ENCODE measurements around the gene BMP6.

The BMP6 gene

DNA sequence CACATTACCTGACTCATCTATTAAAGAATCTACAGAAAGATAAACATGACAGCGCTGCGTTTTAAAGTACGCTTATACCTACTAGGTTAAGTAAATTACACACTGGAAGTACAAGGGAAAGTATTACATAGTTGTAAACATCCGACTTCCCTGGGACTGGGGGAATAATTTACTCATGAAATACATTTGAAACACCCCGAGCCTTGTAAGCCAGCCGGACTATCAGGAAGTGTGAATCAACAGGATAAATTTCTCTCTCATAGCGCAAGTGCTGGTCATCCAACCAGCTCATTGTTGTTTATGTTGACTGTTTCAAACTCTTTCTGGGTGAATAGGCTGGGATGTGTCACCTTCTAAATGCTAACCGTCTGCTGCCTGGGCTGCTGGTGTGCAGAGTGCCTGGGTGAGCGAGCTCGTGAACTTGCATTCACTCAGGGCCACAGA lies 4.9 kb downstream of the BMP6 start:
- Histone ChIP-seq H3K4me3 (ENCODE audit: low read depth in 1 of 2, low read length in 2 of 2) (no peak overlapping the region), H4K20me1 (ENCODE audit: insufficient read depth, low read length) (no peaks in the 10 kb centered on the region), H3K9ac (ENCODE audit: low read depth, low read length) (no peak overlapping the region), H3K36me3 (ENCODE audit: insufficient read depth, low read length) (no peaks in the 10 kb centered on the region), H3K4me2 (ENCODE audit: insufficient read depth, low read length) (no peak overlapping the region), H3K27ac (ENCODE audit: low read length) (no peak overlapping the region), H3K9me3 (ENCODE audit: insufficient read depth, low read length, severe bottlenecking) (no peaks in the 10 kb centered on the region), H3K4me1 (ENCODE audit: insufficient read depth, low read length) (no peaks in the 10 kb centered on the region), H3K79me2 (ENCODE audit: insufficient read depth, low read length) (no peaks in the 10 kb centered on the region), H3K27me3 (ENCODE audit: insufficient read depth, low read length, poor library complexity) (peaks cover 8% of the 10 kb centered on the region), H2AFZ (ENCODE audit: low read depth, low read length) (no peak overlapping the region)
- TF ChIP-seq, protein P1, sequence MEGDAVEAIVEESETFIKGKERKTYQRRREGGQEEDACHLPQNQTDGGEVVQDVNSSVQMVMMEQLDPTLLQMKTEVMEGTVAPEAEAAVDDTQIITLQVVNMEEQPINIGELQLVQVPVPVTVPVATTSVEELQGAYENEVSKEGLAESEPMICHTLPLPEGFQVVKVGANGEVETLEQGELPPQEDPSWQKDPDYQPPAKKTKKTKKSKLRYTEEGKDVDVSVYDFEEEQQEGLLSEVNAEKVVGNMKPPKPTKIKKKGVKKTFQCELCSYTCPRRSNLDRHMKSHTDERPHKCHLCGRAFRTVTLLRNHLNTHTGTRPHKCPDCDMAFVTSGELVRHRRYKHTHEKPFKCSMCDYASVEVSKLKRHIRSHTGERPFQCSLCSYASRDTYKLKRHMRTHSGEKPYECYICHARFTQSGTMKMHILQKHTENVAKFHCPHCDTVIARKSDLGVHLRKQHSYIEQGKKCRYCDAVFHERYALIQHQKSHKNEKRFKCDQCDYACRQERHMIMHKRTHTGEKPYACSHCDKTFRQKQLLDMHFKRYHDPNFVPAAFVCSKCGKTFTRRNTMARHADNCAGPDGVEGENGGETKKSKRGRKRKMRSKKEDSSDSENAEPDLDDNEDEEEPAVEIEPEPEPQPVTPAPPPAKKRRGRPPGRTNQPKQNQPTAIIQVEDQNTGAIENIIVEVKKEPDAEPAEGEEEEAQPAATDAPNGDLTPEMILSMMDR (IDR thresholded peaks at IDR 0.05; ENCODE audit: borderline replicate concordance, extremely low read depth, low read length, poor library complexity, severe bottlenecking), result no peak
- no peak for TF ChIP-seq EZH2 (IDR thresholded peaks at IDR 0.05; ENCODE audit: borderline replicate concordance, low read depth, low read length, severe bottlenecking)
- ATAC-seq (ENCODE audit: insufficient read depth, low read depth) (no peak), DNase-seq (no peak)

DNA sequence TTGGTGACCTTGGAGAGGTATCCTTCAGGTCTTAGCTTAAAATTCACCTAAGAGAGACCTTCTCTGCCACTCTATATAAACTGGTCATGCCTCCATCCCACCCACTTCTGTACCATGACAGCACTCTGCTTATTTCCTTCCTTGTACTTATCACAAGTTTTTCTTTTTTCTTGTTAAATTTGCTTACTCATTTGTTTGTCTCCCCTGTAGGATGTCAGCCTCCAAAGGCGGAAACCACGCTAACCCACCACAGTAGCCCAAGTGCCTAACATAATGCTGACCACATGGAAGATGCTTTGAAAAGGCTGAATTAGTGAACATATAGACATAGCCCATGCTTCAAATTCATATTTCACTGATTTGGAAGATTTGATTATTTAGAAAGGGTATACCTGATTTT lies 5.4 kb downstream of the BMP6 start:
- no peak overlapping the region for H3K27ac ChIP-seq (ENCODE audit: low read length)
- no peak overlapping the region for H2AFZ ChIP-seq (ENCODE audit: low read depth, low read length)
- DNase-seq (no peak), ATAC-seq (ENCODE audit: insufficient read depth, low read depth) (no peak)
- H3K27me3 ChIP-seq (ENCODE audit: insufficient read depth, low read length, poor library complexity), result peaks cover 8% of the 10 kb centered on the region
- H3K4me3 ChIP-seq (ENCODE audit: low read depth in 1 of 2, low read length in 2 of 2), result no peak overlapping the region
- no peak overlapping the region for H3K4me2 ChIP-seq (ENCODE audit: insufficient read depth, low read length)
- H3K79me2 ChIP-seq (ENCODE audit: insufficient read depth, low read length), result no peaks in the 10 kb centered on the region
- no peak overlapping the region for H3K9ac ChIP-seq (ENCODE audit: low read depth, low read length)
- no peaks in the 10 kb centered on the region for H3K9me3 ChIP-seq (ENCODE audit: insufficient read depth, low read length, severe bottlenecking)
- no peaks in the 10 kb centered on the region for H3K4me1 ChIP-seq (ENCODE audit: insufficient read depth, low read length)
- no peaks in the 10 kb centered on the region for H3K36me3 ChIP-seq (ENCODE audit: insufficient read depth, low read length)
- TF ChIP-seq, protein P1 (IDR thresholded peaks at IDR 0.05; ENCODE audit: borderline replicate concordance, extremely low read depth, low read length, poor library complexity, severe bottlenecking), result no peak
- no peak for TF ChIP-seq EZH2 (IDR thresholded peaks at IDR 0.05; ENCODE audit: borderline replicate concordance, low read depth, low read length, severe bottlenecking)
- H4K20me1 ChIP-seq (ENCODE audit: insufficient read depth, low read length), result no peaks in the 10 kb centered on the region

DNA sequence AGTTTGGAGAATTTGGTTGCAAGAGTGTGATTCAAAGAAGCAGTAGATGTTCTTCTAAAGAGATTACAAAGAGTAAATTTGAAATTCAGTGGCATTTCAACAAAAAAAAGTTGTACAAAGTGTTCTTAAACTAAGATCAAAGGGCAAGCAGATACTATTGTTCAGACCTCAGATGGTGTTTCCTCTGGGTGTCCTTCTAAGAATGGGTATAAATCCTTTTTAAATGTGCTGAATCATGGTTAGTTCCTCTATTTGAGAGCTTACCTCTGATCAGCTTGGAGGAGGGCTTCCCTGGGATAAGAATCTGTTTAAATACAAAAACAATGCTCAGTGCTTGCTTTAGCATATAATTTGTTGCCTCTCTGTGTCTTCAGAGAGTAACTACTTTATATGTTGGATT lies 6.3 kb downstream of the BMP6 start:
- H3K4me1 ChIP-seq (ENCODE audit: insufficient read depth, low read length), result no peaks in the 10 kb centered on the region
- H3K27me3 ChIP-seq (ENCODE audit: insufficient read depth, low read length, poor library complexity), result peaks cover 8% of the 10 kb centered on the region
- no peaks in the 10 kb centered on the region for H4K20me1 ChIP-seq (ENCODE audit: insufficient read depth, low read length)
- no peaks in the 10 kb centered on the region for H3K79me2 ChIP-seq (ENCODE audit: insufficient read depth, low read length)
- H2AFZ ChIP-seq (ENCODE audit: low read depth, low read length), result no peak overlapping the region
- H3K27ac ChIP-seq (ENCODE audit: low read length), result no peak overlapping the region
- no peak for DNase-seq
- TF ChIP-seq, protein P1 (IDR thresholded peaks at IDR 0.05; ENCODE audit: borderline replicate concordance, extremely low read depth, low read length, poor library complexity, severe bottlenecking), result no peak
- no peak for TF ChIP-seq EZH2 (IDR thresholded peaks at IDR 0.05; ENCODE audit: borderline replicate concordance, low read depth, low read length, severe bottlenecking)
- no peak overlapping the region for H3K4me2 ChIP-seq (ENCODE audit: insufficient read depth, low read length)
- no peak overlapping the region for H3K4me3 ChIP-seq (ENCODE audit: low read depth in 1 of 2, low read length in 2 of 2)
- H3K9ac ChIP-seq (ENCODE audit: low read depth, low read length), result no peak overlapping the region
- ATAC-seq (ENCODE audit: insufficient read depth, low read depth), result no peak
- H3K9me3 ChIP-seq (ENCODE audit: insufficient read depth, low read length, severe bottlenecking), result no peaks in the 10 kb centered on the region
- H3K36me3 ChIP-seq (ENCODE audit: insufficient read depth, low read length), result no peaks in the 10 kb centered on the region
